ENCODE measurements around the gene STOX2.

STOX2 gene

DNA sequence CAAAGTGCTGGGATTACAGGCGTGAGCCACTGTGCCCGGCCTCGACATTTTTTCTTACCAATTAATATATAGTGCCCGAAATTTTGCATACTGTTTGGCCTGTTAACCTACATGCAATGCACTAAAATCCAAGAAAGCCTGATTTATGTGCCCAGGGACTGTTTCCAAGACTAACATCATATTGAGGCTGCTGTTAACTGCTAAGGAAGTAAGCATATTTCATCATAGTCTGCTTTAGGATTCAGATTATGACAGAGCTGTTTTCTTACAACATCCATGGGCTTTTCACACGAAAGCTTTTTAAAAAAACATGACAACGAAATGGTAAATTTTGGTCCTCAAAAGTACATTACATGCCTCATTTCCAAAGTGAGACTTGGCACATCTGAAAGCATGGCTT, 84.4 kb downstream of the STOX2 start:
- no peak for DNase-seq

DNA sequence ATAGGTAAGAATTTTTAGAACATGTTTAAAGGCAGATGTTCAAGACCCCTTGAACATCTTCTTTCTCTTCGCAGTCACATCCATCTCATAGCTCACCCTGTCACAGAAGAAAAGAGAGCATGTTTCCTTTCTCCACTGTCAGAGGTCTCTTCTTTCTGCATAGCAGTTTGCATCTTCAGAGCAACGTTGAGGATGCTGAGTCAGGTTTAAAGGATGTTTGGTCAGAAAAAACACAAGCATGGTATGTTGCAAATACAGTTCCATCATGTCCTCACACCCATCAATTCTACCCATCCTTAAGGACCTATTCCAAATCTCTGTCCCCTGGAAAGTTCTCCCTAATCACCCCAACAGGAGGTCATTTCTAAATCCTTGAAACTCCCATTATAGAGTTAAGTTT, 84.8 kb downstream of the STOX2 start:
- DNase-seq: no peak

DNA sequence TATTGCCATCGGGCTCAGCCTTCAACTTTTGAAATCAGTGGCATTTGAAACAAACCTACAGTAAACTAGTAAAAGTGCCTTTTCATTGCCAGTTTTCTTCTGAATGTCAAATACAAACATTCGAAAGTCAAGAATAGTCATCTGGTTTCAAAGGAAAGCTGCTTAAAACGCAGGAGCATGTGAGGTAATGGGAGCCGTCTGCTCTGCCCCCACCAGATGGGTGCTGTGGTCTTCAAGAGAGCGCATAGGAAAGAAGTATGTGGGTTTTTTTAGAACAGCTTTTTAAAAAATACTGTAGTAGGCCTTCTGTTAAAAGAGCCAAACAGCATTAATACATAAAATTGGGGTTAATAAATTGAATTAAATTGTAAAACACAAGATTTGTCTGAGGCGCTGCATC, 88.6 kb downstream of the STOX2 start:
- DNase-seq: no peak

GRCh38 chr4:183995570-183995969, 90.5 kb downstream of the STOX2 start:
- no peak for DNase-seq

- no peak for DNase-seq
These were observed 91.8 kb downstream of the STOX2 start for GRCh38 chr4:183996868-183997267.

DNA sequence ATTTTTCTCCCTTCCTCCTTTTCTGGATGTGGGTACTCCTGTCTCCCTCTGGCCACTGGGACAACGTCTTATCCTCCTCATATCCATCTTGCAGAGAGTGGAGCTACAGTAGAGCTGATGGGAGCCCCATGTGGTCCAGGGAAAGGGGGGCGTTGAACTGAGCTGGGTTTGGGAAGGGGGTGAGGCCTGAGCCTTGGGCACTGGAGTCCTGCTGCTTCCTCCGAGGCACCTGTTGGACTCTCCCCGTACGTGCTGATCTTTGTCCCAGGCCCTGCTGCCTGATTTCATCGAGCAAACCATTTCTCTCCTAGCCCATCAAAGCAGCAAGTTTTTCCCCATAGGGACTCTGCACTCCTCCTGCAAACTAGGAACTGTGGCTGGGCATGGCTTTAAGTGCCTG, 94.3 kb downstream of the STOX2 start:
- DNase-seq: no peak

- no peak for DNase-seq
These were observed 95.6 kb downstream of the STOX2 start for GRCh38 chr4:184000457-184001396.

DNA sequence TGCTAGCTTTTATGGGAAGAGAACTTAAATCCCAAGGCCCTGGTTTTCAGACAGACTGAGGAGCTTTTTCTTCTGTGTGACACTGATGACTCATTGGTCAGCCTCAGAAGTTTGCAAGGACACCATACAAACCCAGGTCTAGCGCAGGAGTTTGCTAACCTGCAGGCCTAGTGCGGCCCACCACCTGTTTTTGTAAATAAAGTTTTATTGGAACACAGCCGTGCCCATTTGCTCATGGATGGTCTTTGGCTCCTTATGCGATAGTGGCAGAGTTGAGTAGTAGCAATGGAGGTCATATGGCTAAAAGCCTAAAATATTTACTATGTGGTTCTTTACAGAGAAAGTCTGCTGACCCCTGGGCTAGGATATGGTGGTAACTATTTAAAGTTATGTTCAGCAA, 98.3 kb downstream of the STOX2 start:
- DNase-seq: no peak

GRCh38 chr4:184007891-184008290, 102.8 kb downstream of the STOX2 start:
- DNase-seq: no peak

GRCh38 chr4:184010696-184011095, 105.6 kb downstream of the STOX2 start:
- no peak for DNase-seq

- DNase-seq: no peak
These were observed 106.8 kb downstream of the STOX2 start for GRCh38 chr4:184011826-184012380.

DNA sequence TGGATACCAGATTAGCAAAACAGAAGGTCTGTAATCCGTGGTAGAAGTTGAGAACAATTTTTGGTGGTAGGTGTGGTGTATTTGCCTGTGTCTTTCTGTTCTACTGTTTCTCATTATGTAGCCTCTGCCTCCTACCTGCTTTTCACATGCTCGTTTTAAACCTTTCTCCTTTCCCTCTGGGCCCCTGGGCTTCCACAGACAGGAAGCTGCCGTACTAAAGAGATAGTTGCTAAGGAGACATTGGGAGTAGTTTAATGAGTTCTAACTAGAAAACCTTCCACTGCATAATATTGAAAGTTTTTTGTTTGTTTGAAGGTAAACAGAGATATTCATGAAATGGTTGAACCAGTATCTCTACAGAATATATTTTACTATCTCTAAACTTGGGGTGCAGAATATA, 107.8 kb downstream of the STOX2 start:
- no peak for DNase-seq

DNA sequence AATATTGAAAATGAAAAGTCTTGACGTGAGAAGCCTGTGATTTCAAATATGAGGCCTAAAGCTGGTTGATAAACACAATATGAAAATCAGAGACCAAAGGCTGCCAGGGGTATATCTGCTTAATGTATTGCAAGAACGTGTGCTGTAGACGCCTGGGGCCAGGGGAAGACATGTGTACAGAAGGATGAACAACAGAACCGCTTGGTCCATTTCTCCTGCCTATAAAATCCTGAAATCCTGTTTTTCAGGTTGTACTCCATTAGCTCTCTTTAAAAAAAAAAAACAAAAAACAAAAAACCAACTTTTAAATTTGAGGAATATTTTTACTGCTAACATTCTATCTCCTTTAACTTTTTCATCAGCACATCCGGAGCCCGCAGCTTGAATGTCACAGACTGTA, 109.2 kb downstream of the STOX2 start:
- DNase-seq: no peak

DNA sequence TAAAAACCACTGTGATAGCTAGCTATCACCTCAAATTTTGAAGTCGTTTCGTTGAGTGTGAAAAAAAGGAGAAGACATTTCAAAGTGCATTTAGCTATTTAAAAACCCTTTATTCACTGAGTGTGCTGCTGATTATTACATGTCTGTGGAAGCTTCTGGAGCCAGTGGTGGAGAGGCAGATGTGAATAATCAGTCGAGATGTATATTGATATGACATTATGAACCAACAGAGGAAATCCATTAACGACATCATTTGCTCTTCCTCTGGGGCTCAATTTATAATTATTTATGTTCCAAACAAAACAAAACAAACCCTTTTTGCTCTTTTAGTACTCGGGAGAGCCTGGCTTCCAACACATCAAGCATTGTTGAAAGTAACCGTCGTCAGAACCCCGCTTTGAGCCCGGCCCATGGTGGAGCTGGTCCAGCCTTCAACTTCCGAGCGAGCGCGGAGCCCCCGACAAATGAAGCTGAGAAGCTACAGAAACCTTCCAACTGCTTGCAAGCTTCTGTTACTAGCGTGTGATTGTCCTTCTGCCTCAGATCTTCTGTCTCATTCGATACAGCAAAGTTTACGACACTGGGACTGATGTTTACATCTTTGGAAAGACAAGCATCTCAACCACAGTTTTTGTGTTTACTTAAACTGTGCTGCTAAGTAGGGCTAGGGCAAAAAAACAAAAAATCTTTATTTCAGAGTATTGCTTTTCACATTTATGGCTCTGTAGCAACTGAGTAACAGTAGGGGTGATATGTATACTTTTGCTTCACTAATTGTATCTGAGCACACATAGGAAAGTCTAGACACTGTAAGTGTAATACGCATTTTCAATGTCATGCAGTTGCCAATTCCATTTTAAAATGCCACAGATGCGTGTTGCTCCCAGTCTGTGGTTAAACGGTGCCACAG, 111.9 kb downstream of the STOX2 start:
- DNase-seq: no peak

- DNase-seq: no peak
These were observed 114.0 kb downstream of the STOX2 start for GRCh38 chr4:184019076-184019475.

DNA sequence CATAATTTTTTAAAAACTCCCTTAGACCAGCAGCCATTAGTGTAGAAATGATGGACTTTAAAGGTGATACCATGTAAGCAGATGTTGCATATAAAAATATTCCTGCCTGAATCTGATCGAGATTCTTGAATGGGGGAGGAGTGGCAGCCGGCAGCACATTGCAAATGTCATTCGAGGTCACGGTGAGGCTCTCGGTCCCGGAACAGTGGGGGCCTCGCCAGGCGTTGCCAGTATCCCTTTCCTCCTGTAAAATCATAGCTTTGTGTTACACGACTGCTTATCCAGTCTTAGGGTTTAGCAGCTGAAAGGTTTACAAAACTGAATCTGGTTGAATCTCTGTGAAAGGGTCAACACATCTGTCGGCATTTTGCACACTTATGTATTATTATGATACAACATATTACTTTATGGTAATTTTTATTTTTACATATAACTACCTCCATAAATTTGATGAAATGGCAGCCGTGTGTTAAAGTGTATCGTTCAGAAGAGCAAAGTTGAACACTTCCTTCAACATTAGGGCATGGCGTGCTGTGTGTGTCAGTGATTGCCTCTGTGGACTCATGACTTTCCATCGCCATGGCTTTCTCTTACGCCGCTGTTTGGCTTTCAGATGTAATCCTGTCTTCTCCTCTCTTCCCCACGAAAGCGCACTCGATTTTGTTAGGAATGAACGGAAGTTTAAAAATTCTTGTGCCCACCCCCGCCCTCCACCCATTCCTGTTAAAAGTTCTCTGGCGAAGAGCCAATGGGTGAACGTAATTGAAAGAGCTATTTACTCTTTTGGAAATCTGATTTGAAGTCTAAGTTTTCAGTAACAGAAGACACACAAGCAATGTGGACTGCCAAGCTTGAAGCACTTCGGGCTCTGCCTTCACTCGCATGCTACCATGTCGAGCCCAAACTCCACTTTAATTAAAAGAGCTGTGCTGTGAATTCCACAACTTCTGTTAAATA, 114.8 kb downstream of the STOX2 start:
- DNase-seq: no peak

DNA sequence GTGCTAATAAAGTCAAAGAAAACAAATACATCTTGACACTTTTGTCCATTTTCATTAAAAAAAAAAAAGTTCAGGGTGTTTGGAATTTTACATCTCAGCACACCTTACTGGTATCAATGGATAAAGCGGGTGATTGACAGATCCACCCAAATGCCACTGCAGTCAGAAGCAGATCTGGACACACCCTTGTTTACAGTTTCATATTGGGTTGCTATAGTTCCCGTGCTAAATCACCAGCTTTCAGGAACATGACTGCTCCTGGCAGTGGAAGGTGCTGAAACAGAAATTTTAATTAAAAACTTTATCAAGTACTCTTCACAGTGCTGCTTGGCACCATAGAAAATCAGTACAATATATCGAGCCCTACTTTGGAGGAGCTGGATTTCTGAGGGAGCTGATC, 116.3 kb downstream of the STOX2 start:
- no peak for DNase-seq

- no peak for DNase-seq
These were observed 117.7 kb downstream of the STOX2 start for GRCh38 chr4:184022679-184023383.

- DNase-seq: no peak
These were observed 119.5 kb downstream of the STOX2 start for GRCh38 chr4:184024637-184025036.

DNA sequence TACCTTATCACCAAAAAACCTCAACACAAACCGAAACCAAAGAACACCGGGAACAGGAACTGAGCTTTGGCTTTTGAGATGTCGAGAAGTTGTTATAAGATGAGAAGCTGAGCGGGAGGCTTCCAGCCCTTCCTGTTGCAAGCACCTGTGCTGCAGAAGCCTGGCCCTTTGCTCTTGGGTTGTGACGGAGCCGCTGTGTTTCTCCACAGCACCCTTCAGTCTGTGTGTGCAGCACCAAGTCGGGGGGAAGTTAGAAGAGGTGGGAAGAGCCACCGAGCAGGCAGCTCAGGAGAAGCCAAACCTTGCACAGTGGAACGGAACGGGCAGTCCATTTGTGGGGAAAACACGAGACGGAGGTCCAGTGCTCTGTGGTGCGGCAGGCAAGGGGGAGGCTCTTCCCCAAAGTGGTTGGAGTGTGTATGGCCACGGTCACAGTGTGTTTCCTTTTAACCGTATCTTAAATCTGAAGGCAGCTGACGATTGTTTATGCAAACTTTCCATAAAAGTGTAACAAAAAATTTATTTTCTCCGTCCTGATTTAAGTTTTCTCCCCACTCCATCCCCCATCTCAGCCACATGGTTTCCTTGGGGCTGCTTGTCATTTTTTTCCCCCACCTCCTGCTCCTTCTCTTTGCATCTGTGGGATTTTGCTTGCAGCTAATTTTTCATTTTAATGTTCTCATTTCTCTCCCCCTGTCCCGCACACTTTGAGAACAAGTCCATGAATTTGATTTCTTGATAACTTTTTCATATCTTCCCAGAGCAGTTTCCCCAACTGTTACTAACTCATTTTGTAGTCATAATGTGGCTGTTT, 123.7 kb downstream of the STOX2 start:
- DNase-seq: no peak

GRCh38 chr4:184030036-184030435, 124.9 kb downstream of the STOX2 start:
- DNase-seq: no peak

All from NCI-H1436 treated with DMSO at 0.1 percent for 48 hours (cell line).